MCF 10A (cell line): ENCODE data around the gene LNX1. TPM values are rescaled to one million over a fixed set of nuclear protein-coding genes. Genes with fewer than 3 reads are reported as not detected.

Experiments
- BruUV-seq: library from RNA; stranded (reverse); fragments of 400-500 nt; replicated peaks from 2 replicates; lab custom pipeline; 2021; lab: Mats Ljungman, UMichigan
- CTCF ChIA-PET: fragments of 300-600 bp; sonication (Branson Sonifier 250); formaldehyde crosslinking; extraction: SDS; loops from one replicate; lab custom pipeline; 2021; ENCODE audit warnings: antibody characterized with exemption, inconsistent platforms; lab: Yijun Ruan, JAX
- POLR2A ChIA-PET: fragments of 300-600, 350-650 bp; sonication (Branson Sonifier 250); formaldehyde crosslinking; extraction: SDS; loops from one replicate; lab custom pipeline; 2020; ENCODE audit warnings: antibody characterized with exemption, inconsistent platforms; lab: Yijun Ruan, JAX
- DNase-seq: peaks from one replicate; pipeline ENCODE4 v3.0.0-alpha.2; 2018; ENCODE audit not compliant: unreplicated experiment
- H3K27ac Mint-ChIP-seq: one replicate; pipeline ENCODE4 v1.8.0; 2022; ENCODE audit warnings: mild to moderate bottlenecking, low read depth, mixed read lengths; ENCODE audit not compliant: unreplicated experiment
- H3K27me3 Mint-ChIP-seq: one replicate; pipeline ENCODE4 v1.8.0; 2022; ENCODE audit warnings: mixed read lengths; ENCODE audit not compliant: insufficient read depth, unreplicated experiment
- H3K36me3 Mint-ChIP-seq: one replicate; pipeline ENCODE4 v1.8.0; 2022; ENCODE audit warnings: mild to moderate bottlenecking, moderate library complexity, mixed read lengths; ENCODE audit not compliant: insufficient read depth, unreplicated experiment
- H3K4me1 Mint-ChIP-seq: one replicate; pipeline ENCODE4 v1.8.0; 2022; ENCODE audit warnings: mixed read lengths; ENCODE audit not compliant: insufficient read depth, unreplicated experiment
- H3K4me3 Mint-ChIP-seq: one replicate; pipeline ENCODE4 v1.8.0; 2022; ENCODE audit warnings: mild to moderate bottlenecking, moderate library complexity, mixed read lengths; ENCODE audit not compliant: unreplicated experiment
- H3K9me3 Mint-ChIP-seq: one replicate; pipeline ENCODE4 v1.8.0; 2022; ENCODE audit warnings: mixed read lengths; ENCODE audit not compliant: unreplicated experiment
- intact Hi-C: fragments of 100-400 bp; cut with micrococcal nuclease; formaldehyde crosslinking; loops from 2 replicates; pipeline ENCODE4 v1.14.1; 2022
- total RNA-seq: library from RNA; stranded (reverse); gene quantifications from 2 replicates; pipeline ENCODE4 v1.2.3, GENCODE V29; 2022
- TF ChIP-seq, protein P1 (sequence below): fragments of 200-600 bp; IDR thresholded peaks from one replicate; pipeline ENCODE4 v1.8.0; 2022; ENCODE audit warnings: antibody characterized with exemption, mild to moderate bottlenecking; ENCODE audit not compliant: unreplicated experiment

The LNX1 gene
- total RNA-seq, 1 experiment from 2014 or later: not detected

- CTCF ChIA-PET: no interaction called here
- BruUV-seq: no TSS peak
- no peaks in the 10 kb centered on the region for H3K9me3 Mint-ChIP-seq
- TF ChIP-seq, protein P1, sequence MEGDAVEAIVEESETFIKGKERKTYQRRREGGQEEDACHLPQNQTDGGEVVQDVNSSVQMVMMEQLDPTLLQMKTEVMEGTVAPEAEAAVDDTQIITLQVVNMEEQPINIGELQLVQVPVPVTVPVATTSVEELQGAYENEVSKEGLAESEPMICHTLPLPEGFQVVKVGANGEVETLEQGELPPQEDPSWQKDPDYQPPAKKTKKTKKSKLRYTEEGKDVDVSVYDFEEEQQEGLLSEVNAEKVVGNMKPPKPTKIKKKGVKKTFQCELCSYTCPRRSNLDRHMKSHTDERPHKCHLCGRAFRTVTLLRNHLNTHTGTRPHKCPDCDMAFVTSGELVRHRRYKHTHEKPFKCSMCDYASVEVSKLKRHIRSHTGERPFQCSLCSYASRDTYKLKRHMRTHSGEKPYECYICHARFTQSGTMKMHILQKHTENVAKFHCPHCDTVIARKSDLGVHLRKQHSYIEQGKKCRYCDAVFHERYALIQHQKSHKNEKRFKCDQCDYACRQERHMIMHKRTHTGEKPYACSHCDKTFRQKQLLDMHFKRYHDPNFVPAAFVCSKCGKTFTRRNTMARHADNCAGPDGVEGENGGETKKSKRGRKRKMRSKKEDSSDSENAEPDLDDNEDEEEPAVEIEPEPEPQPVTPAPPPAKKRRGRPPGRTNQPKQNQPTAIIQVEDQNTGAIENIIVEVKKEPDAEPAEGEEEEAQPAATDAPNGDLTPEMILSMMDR: no peak
- H3K4me1 Mint-ChIP-seq: no peaks in the 10 kb centered on the region
- H3K4me3 Mint-ChIP-seq: no peak overlapping the region
- H3K27ac Mint-ChIP-seq: no peak overlapping the region
- POLR2A ChIA-PET: no interaction called here
- no peak for DNase-seq
- no peaks in the 10 kb centered on the region for H3K27me3 Mint-ChIP-seq
- intact Hi-C loops: no loop called here
- no peaks in the 10 kb centered on the region for H3K36me3 Mint-ChIP-seq
Measured at GRCh38 chr4:53613428-53613827, 22.1 kb upstream of the LNX1 start.

- ChIA-PET CTCF (no interaction called here), POLR2A (no interaction called here)
- TF ChIP-seq, protein P1: no peak
- Mint-ChIP-seq H3K4me1 (no peaks in the 10 kb centered on the region), H3K4me3 (no peak overlapping the region), H3K9me3 (no peaks in the 10 kb centered on the region), H3K27ac (no peak overlapping the region), H3K36me3 (no peaks in the 10 kb centered on the region), H3K27me3 (no peaks in the 10 kb centered on the region)
- intact Hi-C loops: no loop called here
- DNase-seq: no peak
- no TSS peak for BruUV-seq
Measured at GRCh38 chr4:53608649-53609048, 17.4 kb upstream of the LNX1 start.

DNA sequence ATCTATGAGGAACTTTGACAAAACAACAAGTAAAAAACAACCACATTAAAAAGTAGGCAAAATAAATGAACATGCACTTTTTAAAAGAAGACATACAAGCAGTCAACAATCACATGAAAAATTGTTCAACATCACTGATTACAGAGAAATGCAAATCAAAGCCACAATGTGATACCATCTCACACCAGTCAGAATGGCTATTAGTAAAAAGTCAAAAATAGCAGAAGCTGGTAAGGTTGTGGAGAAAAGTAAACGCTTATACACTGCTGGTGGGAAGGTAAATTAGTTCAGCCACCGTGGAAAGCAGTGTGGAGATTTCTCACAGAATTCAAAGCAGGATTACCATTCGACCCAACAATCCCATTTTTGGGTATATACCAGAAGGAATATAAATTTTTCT, 17.0 kb upstream of the LNX1 start:
- ChIA-PET CTCF (no interaction called here), POLR2A (no interaction called here)
- Mint-ChIP-seq H3K27me3 (no peaks in the 10 kb centered on the region), H3K4me3 (no peak overlapping the region), H3K9me3 (no peaks in the 10 kb centered on the region), H3K36me3 (no peaks in the 10 kb centered on the region), H3K27ac (no peak overlapping the region), H3K4me1 (no peaks in the 10 kb centered on the region)
- BruUV-seq: no TSS peak
- TF ChIP-seq, protein P1: no peak
- intact Hi-C loops: no loop called here
- DNase-seq: no peak

DNA sequence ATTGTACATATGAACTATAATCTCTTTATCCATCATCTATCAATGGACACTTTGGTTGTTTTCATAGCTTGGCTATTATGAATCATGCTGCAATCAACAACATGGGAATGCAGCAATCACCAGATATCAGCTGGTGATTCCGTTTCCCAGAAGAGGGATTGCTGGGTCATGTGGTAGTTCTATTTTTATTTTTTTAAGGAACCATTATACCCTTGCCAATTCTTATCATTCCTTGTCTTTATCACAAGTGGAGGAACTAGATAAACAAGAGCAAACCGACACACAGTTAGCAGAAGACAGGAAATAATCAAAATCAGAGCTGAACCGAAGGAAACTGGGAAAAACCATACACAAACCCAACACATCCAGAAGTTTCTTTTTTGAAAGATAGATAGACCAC, 14.5 kb upstream of the LNX1 start:
- no TSS peak for BruUV-seq
- ChIA-PET CTCF (interaction anchor here (0.5 to 1.3 kb wide), 3 partner anchors 10 to 105 kb away, joined by 3 to 6 read pairs (median 4); no protein-coding TSS in a partner anchor), POLR2A (interaction anchor here (1.4 kb wide), 1 partner anchor 12 kb away, joined by 4 read pairs; no protein-coding TSS in a partner anchor)
- intact Hi-C loops: no loop called here
- no peaks in the 10 kb centered on the region for H3K4me1 Mint-ChIP-seq
- H3K36me3 Mint-ChIP-seq: no peaks in the 10 kb centered on the region
- no peak for DNase-seq
- no peak overlapping the region for H3K27ac Mint-ChIP-seq
- H3K27me3 Mint-ChIP-seq: no peaks in the 10 kb centered on the region
- H3K4me3 Mint-ChIP-seq: no peak overlapping the region
- TF ChIP-seq, protein P1: no peak
- H3K9me3 Mint-ChIP-seq: no peaks in the 10 kb centered on the region
